Activated CD4-positive, CD25-positive, alpha-beta regulatory T cell treated with anti-CD3 and anti-CD28 coated beads, Interleukin-2, amount 50 U/mL, for 24 hours (primary cell): ENCODE data around the gene ADAMTS12.
"Not testable (repeated sequence)": the region's sequence is repeated elsewhere in the genome, so short reads cannot be mapped to it uniquely, and the experiment has no call there.

ENCODE experiments used
- ATAC-seq, 2 donors: fragments of 150-1000 bp; cut with Tn5 transposase; one replicate each; pipeline ENCODE4 v1.10.0; 2021; ENCODE audit warnings: mild to moderate bottlenecking in 1 of 2, moderate library complexity in 1 of 2

Gene ADAMTS12

DNA sequence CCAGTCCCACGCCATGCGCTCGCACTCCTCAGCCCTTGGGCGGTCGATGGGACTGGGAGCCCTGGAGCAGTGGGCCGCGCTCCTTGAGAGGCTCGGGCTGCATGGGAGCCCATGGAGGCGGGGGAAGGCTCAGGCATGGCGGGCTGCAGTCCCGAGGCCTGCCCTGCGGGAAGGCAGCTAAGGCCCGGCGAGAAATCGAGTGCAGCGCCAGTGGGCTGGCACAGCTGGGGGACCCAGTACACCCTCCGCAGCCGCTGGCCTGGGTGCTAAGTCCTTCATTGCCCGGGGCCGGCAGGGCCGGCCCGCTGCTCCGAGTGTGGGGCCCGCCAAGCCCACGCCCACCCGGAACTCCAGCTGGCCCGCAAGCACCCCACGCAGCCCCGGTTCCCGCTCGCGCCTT, 376.4 kb downstream of the ADAMTS12 start:
- ATAC-seq, result not testable (repeated sequence)

DNA sequence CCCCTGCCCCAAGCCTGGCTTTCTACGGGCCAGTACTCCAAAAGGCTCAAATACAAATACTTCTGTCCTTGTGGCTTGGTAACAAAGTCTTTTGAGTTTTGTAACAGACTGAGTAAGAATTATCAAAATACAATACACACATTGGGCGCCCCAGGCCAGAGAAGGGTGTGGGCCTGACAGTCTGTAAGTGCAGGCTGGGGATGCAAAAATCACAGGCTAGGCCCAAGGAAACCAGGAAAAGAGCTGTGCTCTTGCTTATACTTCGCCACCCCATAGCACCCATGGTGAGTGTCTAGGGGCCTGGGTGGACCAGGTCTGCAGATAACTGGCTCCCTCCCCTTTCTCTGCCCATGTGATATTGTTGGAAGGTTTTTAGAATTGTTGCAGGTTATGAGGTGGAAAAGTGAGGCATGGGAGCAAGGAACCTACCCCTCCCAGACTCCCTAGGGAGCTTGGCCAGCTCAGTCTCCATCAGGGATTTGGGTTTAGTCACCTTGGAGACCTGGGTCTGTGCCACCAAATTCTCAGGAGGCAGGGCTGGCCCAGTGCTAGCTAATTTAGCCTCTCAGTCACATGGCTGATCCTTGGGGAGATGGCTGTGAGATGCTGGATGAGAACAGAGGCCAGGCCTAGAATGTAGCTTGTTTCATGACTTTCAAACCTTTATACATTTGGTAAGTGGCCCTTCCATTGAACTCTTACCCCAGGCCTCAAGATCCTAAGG, 378.2 kb downstream of the ADAMTS12 start:
- ATAC-seq, result no peak

DNA sequence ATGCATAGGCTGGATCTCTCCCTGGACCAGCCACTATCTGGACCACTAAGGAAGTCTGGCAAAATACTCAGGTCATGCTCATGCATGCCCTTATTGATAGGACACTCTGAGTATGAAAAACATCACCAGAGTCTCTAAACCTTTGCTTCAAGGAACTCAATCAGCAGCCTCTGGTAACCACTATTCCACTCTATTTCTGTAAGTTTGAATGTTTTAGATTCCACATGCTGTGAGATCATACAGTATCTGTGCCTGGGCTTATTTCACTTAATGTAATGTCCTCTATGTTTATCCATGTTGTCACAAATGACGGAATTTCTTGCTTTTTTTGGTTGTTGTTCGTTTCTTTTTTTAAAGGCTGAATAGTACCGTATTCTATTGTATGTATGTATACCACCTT, 382.8 kb downstream of the ADAMTS12 start:
- ATAC-seq, result no peak

DNA sequence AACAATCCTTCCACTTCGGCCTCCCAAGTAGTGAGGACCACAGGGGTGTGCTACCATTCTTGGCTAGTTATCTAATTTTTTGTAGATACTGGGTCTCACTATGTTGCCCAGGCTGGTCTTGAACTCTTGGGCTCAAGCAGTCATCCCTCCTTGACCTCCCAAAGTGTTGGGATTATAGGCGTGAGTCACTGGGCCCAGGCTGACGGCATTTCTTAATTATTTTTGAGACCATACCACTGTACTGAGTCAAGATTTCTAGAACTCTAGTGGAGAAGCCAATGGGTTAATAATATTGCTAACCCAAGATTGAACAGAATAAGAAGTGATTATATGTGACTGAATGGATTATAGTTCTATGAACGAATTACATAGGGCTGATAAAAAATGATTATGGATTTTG, 384.4 kb downstream of the ADAMTS12 start:
- no peak for ATAC-seq

DNA sequence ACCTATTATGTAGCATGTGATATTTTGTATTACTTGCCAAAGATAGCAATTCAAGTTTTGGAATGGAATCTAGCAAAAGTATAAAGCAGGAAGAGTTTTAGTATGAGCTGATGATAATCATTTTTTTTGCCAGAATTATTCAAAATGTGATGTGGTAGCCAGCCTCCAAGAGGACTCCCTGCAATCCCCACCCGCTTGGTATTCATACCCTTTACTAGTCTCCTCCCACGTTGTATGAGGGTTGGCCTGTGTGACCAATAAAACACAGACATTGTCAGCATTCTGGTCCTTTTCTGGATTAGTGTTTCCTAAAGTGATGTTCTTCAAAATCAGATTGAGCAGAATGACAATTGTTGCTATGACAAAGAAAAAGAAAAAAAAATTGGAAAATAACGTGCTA, 387.2 kb downstream of the ADAMTS12 start:
- ATAC-seq, result no peak

DNA sequence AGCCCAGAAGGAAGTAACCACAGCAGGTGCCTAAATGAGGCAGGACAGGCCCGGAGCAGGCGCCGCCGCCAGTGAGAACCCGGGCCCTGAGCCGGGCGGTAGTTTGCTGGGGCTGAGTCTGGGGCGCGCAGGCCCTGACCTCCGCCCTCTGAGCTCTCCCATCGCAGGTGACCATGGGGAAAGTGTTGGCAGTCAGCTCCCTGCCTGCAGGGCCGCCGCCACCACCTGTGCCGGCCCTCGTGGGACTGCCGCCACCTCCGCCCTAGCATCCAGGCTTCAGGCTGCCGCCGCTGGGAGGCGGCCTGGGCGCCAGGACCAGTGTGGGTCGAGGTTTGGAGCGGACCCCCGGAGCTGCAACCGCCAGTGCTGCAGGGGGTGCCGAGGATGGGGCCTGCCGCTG, 389.9 kb downstream of the ADAMTS12 start:
- no peak for ATAC-seq

DNA sequence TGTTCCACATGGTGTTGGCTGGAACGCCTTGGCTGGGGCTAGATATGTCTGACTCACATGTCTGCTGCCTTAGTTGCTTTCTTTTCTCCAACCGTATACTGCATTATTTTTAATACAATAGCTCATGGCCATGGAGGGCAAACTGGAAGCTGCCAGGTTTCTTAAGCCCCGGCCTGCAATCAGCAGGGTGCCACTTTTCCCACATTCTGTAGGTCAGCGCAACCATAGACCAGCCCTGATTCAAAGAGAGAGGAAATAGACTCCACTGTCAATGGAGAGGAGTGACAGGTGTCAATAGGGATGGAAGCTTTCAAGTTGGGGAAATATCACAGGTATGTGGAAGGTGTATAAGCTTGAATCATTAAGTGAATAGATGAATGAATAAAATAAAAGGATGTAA, 390.5 kb downstream of the ADAMTS12 start:
- no peak for ATAC-seq

DNA sequence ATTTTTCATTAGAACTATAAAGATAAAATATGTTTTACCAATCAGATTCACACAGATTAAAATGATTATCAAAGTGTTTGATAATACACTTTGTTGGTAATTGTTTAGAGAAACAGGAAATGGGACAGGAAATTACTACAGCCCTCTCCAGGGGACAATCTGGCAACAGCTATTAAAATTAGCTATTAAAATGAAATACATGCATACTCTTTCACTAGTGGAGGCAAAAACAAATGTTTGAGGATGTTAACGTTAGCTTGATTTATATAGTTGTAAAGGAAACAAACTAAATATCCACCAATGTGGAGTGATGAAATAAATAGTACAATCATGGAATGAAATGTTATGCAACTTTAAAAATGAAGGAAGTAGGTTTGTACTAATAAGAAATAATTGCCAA, 397.3 kb downstream of the ADAMTS12 start:
- ATAC-seq, result no peak

DNA sequence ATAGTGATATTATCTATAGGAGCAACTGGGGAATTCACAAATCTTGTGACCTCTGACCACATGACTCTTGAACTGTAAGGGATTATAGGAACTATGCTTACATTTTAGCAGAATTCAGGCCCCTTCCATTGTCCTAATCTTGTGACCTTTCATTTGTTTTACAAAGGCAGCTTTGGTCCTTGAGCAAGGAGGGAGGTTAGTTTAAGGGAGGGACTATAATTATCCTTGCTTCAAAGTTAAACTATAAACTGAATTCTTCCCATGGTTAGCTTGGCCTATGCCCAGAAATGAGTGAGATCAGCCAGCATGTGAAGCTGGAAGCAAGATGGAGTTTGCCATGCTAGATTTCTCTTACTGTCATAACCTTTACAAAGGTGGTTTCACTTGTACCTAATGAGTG, 399.8 kb downstream of the ADAMTS12 start:
- no peak for ATAC-seq

DNA sequence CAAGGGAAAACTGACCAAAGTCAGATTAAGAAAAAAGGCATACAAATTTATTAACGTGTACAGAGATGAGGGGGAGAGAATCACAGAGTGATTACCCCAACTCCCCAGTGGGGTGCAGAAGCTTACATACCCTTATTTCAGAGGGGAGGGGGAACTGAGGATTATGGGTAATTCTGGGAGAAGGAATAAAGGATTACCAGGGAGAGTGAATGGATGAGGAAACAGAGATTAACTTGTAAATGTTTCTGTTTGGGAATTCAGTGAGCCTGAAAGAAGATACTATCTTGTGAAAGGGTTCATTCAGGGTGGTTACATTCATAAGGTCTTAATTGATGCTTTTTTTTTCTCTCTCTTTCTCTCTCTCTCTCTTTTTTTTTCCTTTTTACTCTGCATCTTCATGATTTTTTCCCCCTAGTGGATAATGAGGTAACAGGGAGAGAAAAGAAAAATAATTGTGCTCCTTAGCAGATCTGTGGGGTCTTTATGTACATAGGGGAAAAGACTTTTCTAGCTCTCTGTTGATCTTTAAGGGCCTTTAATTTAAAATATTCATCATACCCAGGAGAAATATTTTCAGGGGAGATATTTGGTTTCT, 401.6 kb downstream of the ADAMTS12 start:
- no peak for ATAC-seq

DNA sequence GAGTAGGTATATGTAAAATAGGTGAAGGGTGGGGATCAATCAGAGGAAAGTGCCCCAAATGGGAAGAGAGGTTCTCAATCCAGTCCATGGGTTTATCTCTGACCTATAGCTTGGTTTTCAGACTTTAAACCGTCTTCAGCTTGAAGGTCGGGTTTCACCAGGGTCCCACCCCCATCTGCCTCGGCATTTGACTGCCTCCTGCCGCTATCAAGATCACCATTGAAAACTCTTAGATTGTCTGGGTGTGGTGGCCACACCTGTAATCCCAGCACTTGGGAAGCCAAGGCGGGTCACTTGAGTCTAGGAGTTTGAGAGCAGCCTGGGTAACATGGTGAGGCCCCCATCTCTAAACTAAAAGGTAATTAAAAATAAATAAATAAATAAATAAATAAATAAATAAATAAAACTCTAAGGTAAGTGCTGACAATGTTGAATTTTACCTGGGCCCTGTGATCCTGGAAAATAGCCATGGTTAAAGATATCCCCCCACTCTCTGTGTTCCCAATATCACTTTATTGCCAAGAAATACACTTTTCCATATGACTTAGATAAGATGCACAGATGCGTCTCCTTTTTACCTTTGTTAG, 402.2 kb downstream of the ADAMTS12 start:
- no peak for ATAC-seq

DNA sequence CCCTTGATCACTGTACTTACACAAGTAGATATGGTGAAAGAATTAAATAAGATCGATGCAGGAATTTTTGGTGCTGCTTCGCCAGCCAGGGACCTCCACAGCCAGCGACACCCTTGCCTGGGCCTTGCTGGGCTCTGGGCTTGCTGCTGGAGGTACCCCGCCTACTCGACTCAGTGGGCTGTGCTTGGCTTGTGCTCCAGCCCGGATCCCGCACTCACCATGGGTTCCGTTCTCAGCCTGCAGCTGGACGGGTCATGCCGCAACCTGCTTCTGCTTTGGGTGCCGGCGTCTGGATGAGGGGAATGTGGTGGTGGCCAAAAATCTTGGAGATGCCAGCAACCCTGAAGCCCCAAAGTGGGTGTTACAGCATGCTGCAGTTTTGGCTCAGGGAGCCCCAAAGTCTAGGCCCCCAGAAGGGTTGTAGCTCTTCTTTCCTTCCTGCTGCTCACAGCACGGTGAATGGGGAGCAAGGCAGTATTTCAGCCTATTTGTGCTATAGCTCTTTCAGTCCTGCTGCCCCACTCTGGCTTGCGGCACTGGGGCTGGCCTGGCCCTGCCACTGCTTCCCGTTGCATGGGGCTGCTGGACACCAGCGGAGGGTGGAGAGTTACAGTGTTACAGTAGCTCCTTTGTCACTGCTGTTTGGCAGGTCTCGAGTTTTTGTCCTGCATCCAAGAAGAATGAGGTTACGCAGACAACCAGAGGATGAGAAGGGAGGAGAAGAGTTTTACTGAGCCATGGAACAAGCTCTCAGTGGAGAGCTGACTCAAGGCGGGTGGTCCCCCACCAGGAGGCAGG, 403.0 kb downstream of the ADAMTS12 start:
- no peak for ATAC-seq

DNA sequence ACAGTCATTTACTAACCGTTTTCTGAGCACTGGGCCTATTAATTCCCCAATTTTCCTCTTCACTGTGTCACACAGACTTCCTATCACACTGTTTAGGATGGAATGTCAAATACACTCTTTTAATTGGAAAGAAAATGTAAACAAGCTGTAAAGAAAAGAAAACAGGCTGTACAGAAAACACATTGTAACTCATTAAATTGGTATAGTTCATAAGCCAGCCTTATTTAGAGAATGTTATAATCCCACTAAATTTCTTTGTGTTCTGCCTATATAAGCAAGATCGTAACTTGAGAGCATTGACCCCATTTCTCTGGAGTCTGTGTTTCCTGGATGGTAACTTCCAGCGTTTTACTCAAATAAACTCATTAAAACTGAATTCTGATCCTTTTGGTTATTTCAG, 404.6 kb downstream of the ADAMTS12 start:
- no peak for ATAC-seq

DNA sequence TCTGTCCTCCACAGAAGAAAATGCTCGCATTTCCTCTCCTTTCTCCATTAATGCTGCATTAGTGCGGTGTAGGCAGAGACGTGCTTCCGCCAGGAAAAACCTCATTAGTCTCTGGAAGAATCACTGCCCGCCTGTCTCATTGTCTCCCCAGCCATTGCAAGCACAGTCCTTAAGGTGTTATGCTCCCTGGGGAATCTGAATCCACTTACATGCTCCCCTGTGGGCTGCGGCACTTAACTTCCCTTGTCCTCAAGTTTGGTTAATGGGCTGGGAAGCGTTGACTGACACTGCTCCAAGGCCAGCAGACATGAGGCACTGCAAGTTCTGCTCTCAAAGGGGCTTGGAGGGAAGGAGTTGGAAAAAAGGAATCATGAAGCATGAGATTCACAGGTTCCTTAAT, 409.5 kb downstream of the ADAMTS12 start:
- no peak for ATAC-seq

DNA sequence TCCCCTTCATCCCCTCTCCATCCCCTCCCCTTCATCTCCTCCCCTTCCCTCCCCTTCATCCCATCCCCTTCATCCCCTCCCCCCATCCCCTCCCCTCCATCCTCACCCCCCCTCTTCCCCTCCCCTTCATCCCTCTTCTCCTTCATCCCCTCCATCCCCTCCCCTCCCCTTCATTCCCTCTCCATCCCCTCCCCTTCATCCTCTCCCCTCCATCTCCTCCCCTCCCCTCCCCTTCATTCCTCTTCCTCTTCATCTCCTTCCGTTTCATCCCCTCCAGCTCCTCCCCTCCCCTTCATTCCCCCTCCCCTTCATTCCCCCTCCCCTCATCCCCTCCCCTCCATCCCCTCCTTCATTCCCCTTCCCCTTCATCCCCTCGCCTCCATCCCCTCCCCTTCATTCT, 410.9 kb downstream of the ADAMTS12 start:
- no peak for ATAC-seq

DNA sequence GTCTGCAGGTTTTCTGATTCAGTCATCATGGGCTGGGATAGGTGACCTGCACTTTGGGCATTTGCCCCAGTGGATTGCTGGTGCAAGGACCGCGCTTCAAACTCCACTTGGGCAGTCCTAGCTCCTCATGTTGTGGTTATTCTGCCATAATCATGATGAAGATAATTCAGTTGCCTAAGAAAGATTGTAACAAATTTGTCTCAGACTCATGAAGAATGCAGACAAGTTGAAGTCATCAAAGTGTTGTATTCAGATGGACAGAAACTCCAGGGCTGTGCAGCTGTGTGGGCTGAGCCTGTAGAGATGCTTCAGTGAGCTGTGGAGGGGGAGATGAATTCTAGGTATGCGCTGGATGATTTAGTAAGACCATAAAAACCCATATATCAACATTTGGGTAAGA, 412.5 kb downstream of the ADAMTS12 start:
- no peak for ATAC-seq

DNA sequence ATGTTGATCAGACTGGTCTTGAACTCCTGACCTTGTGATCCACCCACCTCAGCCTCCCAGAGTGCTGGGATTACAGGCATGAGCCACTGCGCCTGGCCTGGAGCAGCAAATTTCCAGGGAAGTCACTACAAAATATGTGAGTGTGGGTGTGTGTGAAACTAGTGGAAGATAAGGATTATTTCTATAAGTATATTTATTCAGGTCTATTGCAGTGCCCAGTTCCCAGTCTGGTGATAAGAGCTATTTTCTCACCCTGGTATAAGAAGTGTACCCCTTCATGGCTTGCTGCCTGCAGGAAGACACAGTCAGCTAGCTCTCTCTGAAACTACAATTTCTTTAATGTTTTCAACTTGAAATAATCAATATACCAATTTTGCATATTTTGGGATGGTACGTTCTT, 414.0 kb downstream of the ADAMTS12 start:
- ATAC-seq, result no peak

DNA sequence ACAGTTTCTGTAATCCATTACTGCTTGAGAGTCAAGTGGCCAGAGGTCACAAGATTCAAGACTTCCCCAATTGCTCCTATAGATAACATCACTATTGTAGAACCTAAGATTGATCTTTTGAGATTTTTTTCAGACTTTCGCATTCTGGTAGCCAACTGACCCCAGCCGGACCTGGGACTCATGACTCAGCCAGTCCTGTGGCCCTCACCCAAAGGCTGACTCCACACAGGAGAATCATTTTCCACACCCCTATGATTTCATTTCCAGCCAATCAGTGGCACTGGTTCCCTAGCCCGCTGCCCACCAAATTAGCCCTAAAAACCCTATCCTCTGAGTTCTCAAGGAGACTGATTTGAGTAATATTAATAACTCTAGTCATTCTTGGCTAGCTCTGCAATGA, 414.8 kb downstream of the ADAMTS12 start:
- ATAC-seq, result no peak

DNA sequence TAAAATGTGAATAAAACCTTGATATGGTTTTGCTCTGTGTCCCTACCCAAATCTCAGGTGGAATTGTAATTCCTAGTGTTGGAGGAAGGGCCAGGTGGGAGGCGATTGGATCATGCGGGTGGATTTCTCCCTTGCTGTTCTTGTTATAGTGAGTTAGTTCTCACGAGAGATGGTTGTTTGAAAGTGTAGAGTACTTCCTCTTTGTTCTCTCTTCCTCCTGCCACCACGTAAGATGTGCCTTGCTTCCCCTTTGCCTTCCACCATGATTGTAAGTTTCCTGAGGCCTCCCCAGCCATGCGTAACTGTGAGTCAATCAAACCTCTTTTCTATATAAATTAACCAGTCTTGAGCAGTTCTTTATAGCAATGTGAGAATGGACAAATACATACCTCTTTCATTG, 416.1 kb downstream of the ADAMTS12 start:
- no peak for ATAC-seq

DNA sequence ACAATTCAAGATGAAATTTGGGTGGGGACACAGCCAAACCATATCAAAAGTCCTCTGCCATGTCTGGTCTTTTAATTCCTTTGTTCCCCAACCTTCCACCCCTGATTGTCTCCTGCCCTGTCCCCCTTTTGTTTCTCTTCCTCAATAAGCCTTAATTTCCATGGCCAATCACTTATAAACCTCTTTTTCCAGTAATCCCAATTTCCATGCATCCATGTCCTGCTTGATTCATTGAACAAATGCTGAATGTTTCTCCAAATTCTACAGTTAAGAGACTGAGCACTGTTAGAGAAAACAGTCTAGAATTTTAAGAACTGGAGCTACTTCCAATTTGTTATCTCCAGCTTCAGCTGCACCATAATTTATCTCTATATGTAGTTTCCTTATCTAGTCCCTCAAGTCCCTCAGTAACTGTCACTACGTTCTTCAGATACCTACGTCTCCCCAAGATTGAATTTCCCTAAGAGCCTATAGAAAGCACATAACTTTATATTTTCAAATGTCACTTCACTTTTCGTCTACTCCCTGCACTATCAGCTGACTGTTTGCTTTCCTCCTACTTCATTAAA, 416.8 kb downstream of the ADAMTS12 start:
- no peak for ATAC-seq

DNA sequence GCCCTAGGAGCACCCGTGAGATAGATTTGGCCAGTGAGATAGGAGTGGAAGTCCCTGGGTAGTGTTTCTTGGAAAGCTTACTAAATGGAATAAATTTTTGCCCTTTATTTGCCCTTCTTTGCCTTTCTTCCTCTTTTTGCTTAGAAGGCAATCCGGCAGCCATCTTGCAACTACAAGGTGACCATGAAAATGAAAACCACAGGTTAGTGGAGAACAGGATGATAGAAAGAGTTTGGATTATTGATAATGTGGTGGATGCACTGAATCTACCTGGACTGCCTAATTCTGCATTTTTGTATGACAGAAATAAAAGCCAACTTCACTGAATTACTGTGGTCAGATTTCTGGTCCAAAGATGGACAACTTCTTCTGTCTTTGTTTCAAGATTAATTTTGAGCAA, 417.8 kb downstream of the ADAMTS12 start:
- no peak for ATAC-seq
